CD14-positive monocyte (primary cell): ENCODE measurements around the gene ORAI3. TPM values are rescaled to one million over a fixed set of nuclear protein-coding genes. Genes with fewer than 3 reads are reported as not detected.

Source experiments
- DNase-seq, 3 donors: peaks; one replicate each; pipeline ENCODE4 v3.0.0-alpha.2; 2011 to 2022
- H2AFZ ChIP-seq: 2 replicates; pipeline ENCODE4 v1.6.0; 2012; ENCODE audit warnings: mild to moderate bottlenecking, low read depth, low read length, inconsistent platforms; ENCODE audit not compliant: insufficient read depth, poor library complexity, severe bottlenecking
- H3K27ac ChIP-seq, 2 donors: 1 replicate in 1 of 2; 2 replicates in 1 of 2; pipeline ENCODE4 v1.5.1; 2012 to 2013; ENCODE audit warnings: low read length in 2 of 2, control low read depth in 1 of 2, inconsistent platforms in 1 of 2, low read depth in 1 of 2, mild to moderate bottlenecking in 1 of 2
- H3K27me3 ChIP-seq, 2 donors: one replicate each; pipeline versions ENCODE4 v1.6.0 to v1.6.1; 2011 to 2013; ENCODE audit warnings: low read length in 2 of 2; ENCODE audit not compliant: control insufficient read depth in 2 of 2, insufficient read depth in 2 of 2
- H3K36me3 ChIP-seq, 2 donors: replicated peaks in 1 of 2; 1 replicate in 1 of 2; 2 replicates in 1 of 2; pipeline versions ENCODE4 v1.5.1 to v1.6.1; 2012 to 2013; ENCODE audit warnings: low read length in 2 of 2, control low read depth in 1 of 2, inconsistent platforms in 1 of 2, mild to moderate bottlenecking in 1 of 2; ENCODE audit not compliant: insufficient read depth in 2 of 2, control insufficient read depth in 1 of 2
- H3K4me1 ChIP-seq, 2 donors: 1 replicate in 1 of 2; 2 replicates in 1 of 2; pipeline versions ENCODE4 v1.5.1 to v1.6.1; 2012 to 2013; ENCODE audit warnings: low read length in 2 of 2, control low read depth in 1 of 2, inconsistent platforms in 1 of 2, mild to moderate bottlenecking in 1 of 2, moderate library complexity in 1 of 2; ENCODE audit not compliant: insufficient read depth in 2 of 2, control insufficient read depth in 1 of 2
- H3K4me2 ChIP-seq: replicated peaks from 2 replicates; pipeline ENCODE3; 2012; ENCODE audit warnings: low read length, moderate library complexity, mild to moderate bottlenecking; ENCODE audit not compliant: poor library complexity, severe bottlenecking; ENCODE audit errors: extremely low read depth
- H3K4me3 ChIP-seq, 3 experiments: fragments of 200-600 bp in 1 of 3; sonication (generic) in 1 of 3; replicated peaks in 1 of 3; 1 replicate in 2 of 3; 2 replicates in 1 of 3; pipeline ENCODE4 v1.5.1; 2011 to 2013; ENCODE audit warnings: low read length in 3 of 3, mild to moderate bottlenecking in 3 of 3, control low read depth in 2 of 3, low read depth in 2 of 3, inconsistent platforms in 1 of 3, moderate library complexity in 1 of 3
- H3K79me2 ChIP-seq: 2 replicates; pipeline ENCODE4 v1.6.0; 2012; ENCODE audit warnings: mild to moderate bottlenecking, control low read depth, inconsistent platforms, low read length, moderate library complexity; ENCODE audit not compliant: insufficient read depth
- H3K9ac ChIP-seq: 2 replicates; pipeline ENCODE4 v1.6.0; 2017; ENCODE audit warnings: low read length, mild to moderate bottlenecking; ENCODE audit not compliant: insufficient read depth, poor library complexity, severe bottlenecking
- H3K9me3 ChIP-seq, 2 donors: replicated peaks in 1 of 2; 1 replicate in 1 of 2; 2 replicates in 1 of 2; pipeline versions ENCODE4 v1.5.1 to v1.6.1; 2012 to 2013; ENCODE audit warnings: low read length in 2 of 2, control low read depth in 1 of 2; ENCODE audit not compliant: control insufficient read depth in 1 of 2, insufficient read depth in 1 of 2
- H4K20me1 ChIP-seq: 2 replicates; pipeline ENCODE4 v1.6.0; 2012; ENCODE audit warnings: mild to moderate bottlenecking, low read length, control low read depth, moderate library complexity; ENCODE audit not compliant: insufficient read depth
- H3K27ac Mint-ChIP-seq, 7 donors: one replicate each; pipeline ENCODE4 v1.8.0; 2020; ENCODE audit warnings: mild to moderate bottlenecking in 7 of 7, mixed read lengths in 7 of 7, moderate library complexity in 6 of 7, inconsistent platforms in 2 of 7
- H3K27me3 Mint-ChIP-seq, 3 donors: one replicate each; pipeline ENCODE4 v1.8.0; 2021 to 2022; ENCODE audit warnings: low read depth in 3 of 3, mild to moderate bottlenecking in 3 of 3, mixed read lengths in 3 of 3, moderate library complexity in 3 of 3, inconsistent platforms in 1 of 3
- H3K36me3 Mint-ChIP-seq, 2 donors: one replicate each; pipeline ENCODE4 v1.8.0; 2020; ENCODE audit warnings: mixed read lengths in 2 of 2, inconsistent platforms in 1 of 2, mild to moderate bottlenecking in 1 of 2
- H3K4me1 Mint-ChIP-seq: one replicate; pipeline ENCODE4 v1.8.0; 2020; ENCODE audit warnings: mild to moderate bottlenecking, mixed read lengths
- H3K4me3 Mint-ChIP-seq, 2 donors: one replicate each; pipeline ENCODE4 v1.8.0; 2020; ENCODE audit warnings: mild to moderate bottlenecking in 2 of 2, mixed read lengths in 2 of 2, moderate library complexity in 1 of 2
- H3K9me3 Mint-ChIP-seq, 7 donors: one replicate each; pipeline ENCODE4 v1.8.0; 2020 to 2022; ENCODE audit warnings: mixed read lengths in 7 of 7, mild to moderate bottlenecking in 6 of 7, moderate library complexity in 6 of 7, inconsistent platforms in 2 of 7
- CTCF ChIP-seq: fragments of 200-600 bp; IDR thresholded peaks from one replicate; pipeline ENCODE4 v1.8.0; 2022; ENCODE audit warnings: antibody characterized with exemption, mild to moderate bottlenecking
- WGBS: methylation state at CpG from one replicate; pipeline ENCODE4 v1.1.5; 2013; ENCODE audit warnings: missing lambda C conversion rate; ENCODE audit not compliant: insufficient coverage; 5-methylcytosine and 5-hydroxymethylcytosine counted together
- intact Hi-C, 2 donors: fragments of 100-400 bp; cut with micrococcal nuclease; formaldehyde crosslinking; loops; one replicate each; pipeline versions ENCODE4 v1.15.0 to v1.15.1; 2023
- polyA plus RNA-seq, 3 donors: library from polyadenylated mRNA; depleted of rRNA in 1 of 3; unstranded in 2 of 3; stranded (reverse) in 1 of 3; fragments of 300-500 nt in 2 of 3; fragments of >200 nt in 1 of 3; fragmentation: Illumina TruSeq in 2 of 3; gene quantifications; 1 replicate in 2 of 3; 2 replicates in 1 of 3; pipeline ENCODE4 v1.2.3, GENCODE V29; 2012 to 2021

ORAI3 gene
- polyA plus RNA-seq, 3 donors = 34.3 to 80.3 (median 76.8) TPM

GRCh38 chr16:30961384-30961783 is 12.5 kb downstream of the ORAI3 start:
- peak overlapping the region in 1 of 7 donors; percentile 37 for H3K27ac Mint-ChIP-seq
- H3K4me3 Mint-ChIP-seq = no peak overlapping the region
- TF ChIP-seq CTCF = no peak

GRCh38 chr16:30963925-30964511 is 15.2 kb downstream of the ORAI3 start:
- Histone ChIP-seq H4K20me1 (peaks cover 20% of the 10 kb centered on the region), H3K4me1 (peaks cover 2 to 3% of the 10 kb centered on the region in 2 donors), H2AFZ (no peak overlapping the region), H3K9me3 (no peaks in the 10 kb centered on the region), H3K4me3 (no peak overlapping the region), H3K27ac (no peak overlapping the region), H3K9ac (no peak overlapping the region), H3K27me3 (no peaks in the 10 kb centered on the region), H3K79me2 (peaks cover 18% of the 10 kb centered on the region), H3K4me2 (no peak overlapping the region), H3K36me3 (peaks cover 87 to 95% of the 10 kb centered on the region in 2 donors)
- no peak for DNase-seq
- 96% methylated on average over 12 of the region's 18 CpGs for WGBS
- Mint-ChIP-seq H3K36me3 (peaks cover 75 to 95% of the 10 kb centered on the region in 2 donors), H3K9me3 (peaks cover 0 to under 1% (median 0%) of the 10 kb centered on the region in 7 donors), H3K4me3 (no peak overlapping the region), H3K27me3 (peaks cover 0 to 8% (median 0%) of the 10 kb centered on the region in 3 donors), H3K27ac (peak overlapping the region in 4 of 7 donors; percentile 3 to 82 (median 40)), H3K4me1 (peaks cover 10% of the 10 kb centered on the region)
- intact Hi-C loops = no loop called here
- TF ChIP-seq CTCF = no peak

More at GRCh38 chr16:30961384-30961783, 12.5 kb downstream of the ORAI3 start:
- no peaks in the 10 kb centered on the region for H3K27me3 ChIP-seq
- peaks cover 27% of the 10 kb centered on the region for H4K20me1 ChIP-seq
- intact Hi-C loops = no loop called here
- Mint-ChIP-seq H3K4me1 (peaks cover 18% of the 10 kb centered on the region), H3K36me3 (peaks cover 59 to 76% of the 10 kb centered on the region in 2 donors), H3K27me3 (peaks cover 0 to 5% (median 0%) of the 10 kb centered on the region in 3 donors), H3K9me3 (peaks cover 0 to 2% (median 0%) of the 10 kb centered on the region in 7 donors)
- 100% methylated on average over 9 of the region's 11 CpGs for WGBS
- no peak overlapping the region for H3K9ac ChIP-seq
- H3K4me1 ChIP-seq = peaks cover 13 to 20% of the 10 kb centered on the region in 2 donors
- no peak for DNase-seq
- H3K4me2 ChIP-seq = no peak overlapping the region
- H3K79me2 ChIP-seq = peaks cover 25% of the 10 kb centered on the region
- H3K27ac ChIP-seq = no peak overlapping the region
- H3K36me3 ChIP-seq = peaks cover 68 to 74% of the 10 kb centered on the region in 2 donors
- H2AFZ ChIP-seq = no peak overlapping the region
- no peaks in the 10 kb centered on the region for H3K9me3 ChIP-seq
- H3K4me3 ChIP-seq = no peak overlapping the region
